Measurements from ENCODE around the gene ZXDC.

The ZXDC gene

DNA sequence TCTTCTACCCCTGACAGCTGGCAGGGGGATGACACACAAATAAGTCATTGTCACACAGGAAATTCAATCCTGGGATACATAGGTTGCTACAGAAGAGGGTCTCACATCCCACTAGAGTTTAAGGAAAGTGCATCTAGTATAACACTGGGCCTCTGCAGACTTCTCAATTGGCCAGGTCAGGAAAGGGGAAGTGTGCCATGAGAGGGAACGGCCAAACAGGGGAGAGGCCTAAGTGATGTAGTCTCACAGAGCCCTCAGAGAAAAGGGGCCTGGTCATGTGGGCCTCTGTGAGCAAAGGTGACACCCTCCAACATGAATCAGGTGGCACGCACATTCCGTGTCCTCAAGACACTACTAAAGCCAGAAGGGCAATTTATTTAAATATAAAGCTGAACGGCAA is 11.2 kb downstream of the ZXDC start:
- TF ChIP-seq, protein P1, sequence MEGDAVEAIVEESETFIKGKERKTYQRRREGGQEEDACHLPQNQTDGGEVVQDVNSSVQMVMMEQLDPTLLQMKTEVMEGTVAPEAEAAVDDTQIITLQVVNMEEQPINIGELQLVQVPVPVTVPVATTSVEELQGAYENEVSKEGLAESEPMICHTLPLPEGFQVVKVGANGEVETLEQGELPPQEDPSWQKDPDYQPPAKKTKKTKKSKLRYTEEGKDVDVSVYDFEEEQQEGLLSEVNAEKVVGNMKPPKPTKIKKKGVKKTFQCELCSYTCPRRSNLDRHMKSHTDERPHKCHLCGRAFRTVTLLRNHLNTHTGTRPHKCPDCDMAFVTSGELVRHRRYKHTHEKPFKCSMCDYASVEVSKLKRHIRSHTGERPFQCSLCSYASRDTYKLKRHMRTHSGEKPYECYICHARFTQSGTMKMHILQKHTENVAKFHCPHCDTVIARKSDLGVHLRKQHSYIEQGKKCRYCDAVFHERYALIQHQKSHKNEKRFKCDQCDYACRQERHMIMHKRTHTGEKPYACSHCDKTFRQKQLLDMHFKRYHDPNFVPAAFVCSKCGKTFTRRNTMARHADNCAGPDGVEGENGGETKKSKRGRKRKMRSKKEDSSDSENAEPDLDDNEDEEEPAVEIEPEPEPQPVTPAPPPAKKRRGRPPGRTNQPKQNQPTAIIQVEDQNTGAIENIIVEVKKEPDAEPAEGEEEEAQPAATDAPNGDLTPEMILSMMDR (IDR thresholded peaks at IDR 0.05; ENCODE audit: low read depth, low read length): no peak
- in situ Hi-C loops (cut with HindIII; ENCODE audit: low sequenced_read_pairs): no loop called here
- DNase-seq (ENCODE audit: low read depth, low spot score): no peak
- no peak overlapping the region for H3K4me3 ChIP-seq (ENCODE audit: low read depth, low read length)

DNA sequence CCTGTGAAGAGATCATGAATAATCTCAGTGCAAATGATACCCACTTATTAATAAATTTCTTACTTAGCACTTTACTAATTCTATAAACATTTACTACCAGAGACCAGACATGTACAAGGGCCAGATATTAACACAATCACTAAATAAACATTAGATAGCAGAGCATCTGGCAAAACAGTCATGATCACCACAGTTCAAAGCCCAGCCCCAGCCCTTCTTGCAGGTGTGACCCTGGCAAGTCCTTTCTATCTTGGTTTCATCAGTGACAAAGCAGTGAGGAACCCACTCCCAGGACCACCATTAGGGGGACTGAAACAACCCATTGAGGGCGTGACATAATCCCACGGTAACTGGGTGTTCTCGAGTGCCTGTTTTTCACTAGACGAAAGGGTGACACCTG is 11.6 kb downstream of the ZXDC start:
- no peak for DNase-seq (ENCODE audit: low read depth, low spot score)
- no peak overlapping the region for H3K4me3 ChIP-seq (ENCODE audit: low read depth, low read length)
- in situ Hi-C loops (cut with HindIII; ENCODE audit: low sequenced_read_pairs): no loop called here
- TF ChIP-seq, protein P1 (IDR thresholded peaks at IDR 0.05; ENCODE audit: low read depth, low read length): no peak

DNA sequence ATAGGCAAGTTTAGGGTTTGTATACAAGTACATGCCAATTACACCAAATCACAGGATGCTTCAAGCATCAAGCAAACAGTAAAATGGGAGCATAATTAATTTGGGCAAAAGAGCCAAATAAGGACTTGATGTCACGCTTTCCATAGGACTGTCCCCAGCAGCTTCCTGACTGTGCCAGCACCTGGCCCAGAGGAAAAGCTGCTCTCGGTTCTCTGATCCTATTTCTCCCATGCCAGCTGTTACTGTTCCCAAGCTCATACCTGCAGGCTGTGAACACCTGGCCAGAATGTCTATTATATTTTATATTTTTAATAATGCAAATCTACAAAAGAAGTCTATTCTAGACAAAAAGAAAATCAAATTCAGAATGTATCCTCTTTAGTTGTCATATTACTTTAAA is 12.2 kb downstream of the ZXDC start:
- TF ChIP-seq, protein P1 (IDR thresholded peaks at IDR 0.05; ENCODE audit: low read depth, low read length): no peak
- DNase-seq (ENCODE audit: low read depth, low spot score): no peak
- in situ Hi-C loops (cut with HindIII; ENCODE audit: low sequenced_read_pairs): no loop called here
- no peak overlapping the region for H3K4me3 ChIP-seq (ENCODE audit: low read depth, low read length)

DNA sequence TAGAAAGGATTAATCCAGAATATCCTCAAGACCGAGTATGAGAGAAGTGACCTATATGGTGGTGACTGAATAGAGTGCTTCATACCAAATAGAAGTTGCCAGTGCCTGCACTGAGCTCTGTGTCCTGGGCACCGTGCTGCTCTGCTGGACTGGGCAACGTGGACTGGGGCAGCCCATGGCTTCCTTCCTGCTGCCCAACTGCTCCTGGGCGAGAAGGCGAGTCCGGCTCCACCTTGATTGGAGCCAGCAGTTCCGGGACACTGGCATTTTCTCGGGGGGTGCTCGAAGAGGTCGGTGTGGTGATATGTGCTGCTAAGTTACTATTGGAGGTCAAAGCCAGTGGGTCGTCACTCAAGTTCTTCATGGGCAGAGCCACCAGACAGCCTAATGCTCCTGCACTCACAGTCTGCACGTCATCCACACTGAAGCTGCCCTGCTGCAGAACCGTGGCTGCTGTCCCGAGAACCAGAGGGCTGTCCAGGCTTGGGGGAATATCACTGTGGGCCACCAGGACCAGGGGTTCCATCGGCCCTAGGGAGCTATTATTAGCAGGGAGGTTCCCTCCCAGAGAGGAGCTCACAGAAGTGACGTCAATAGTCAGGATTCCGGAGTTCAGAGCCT is 14.1 kb downstream of the ZXDC start:
- no peak for DNase-seq (ENCODE audit: low read depth, low spot score)
- in situ Hi-C loops (cut with HindIII; ENCODE audit: low sequenced_read_pairs): no loop called here
- TF ChIP-seq, protein P1 (IDR thresholded peaks at IDR 0.05; ENCODE audit: low read depth, low read length): no peak
- H3K4me3 ChIP-seq (ENCODE audit: low read depth, low read length): no peak overlapping the region

DNA sequence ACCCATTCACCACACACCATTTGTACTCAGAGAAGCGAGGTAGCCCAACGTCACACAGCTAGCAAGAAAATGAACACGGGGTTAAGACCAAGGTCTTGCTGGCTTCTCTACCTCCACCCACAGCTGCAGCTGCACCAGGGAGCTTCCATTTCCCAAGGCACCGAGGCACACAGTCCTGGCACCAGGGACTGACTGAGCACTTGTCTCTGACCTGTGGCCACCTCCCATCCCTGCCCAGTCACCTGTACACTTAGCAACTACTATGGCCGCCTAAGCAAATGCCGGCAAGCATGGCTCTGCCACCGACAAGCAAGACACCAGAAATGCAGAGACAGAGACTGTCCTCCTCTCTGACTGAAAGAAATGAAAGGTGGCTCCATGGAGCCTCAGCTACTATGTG is 15.3 kb downstream of the ZXDC start:
- TF ChIP-seq, protein P1 (IDR thresholded peaks at IDR 0.05; ENCODE audit: low read depth, low read length): no peak
- in situ Hi-C loops (cut with HindIII; ENCODE audit: low sequenced_read_pairs): no loop called here
- no peak overlapping the region for H3K4me3 ChIP-seq (ENCODE audit: low read depth, low read length)
- DNase-seq (ENCODE audit: low read depth, low spot score): no peak

DNA sequence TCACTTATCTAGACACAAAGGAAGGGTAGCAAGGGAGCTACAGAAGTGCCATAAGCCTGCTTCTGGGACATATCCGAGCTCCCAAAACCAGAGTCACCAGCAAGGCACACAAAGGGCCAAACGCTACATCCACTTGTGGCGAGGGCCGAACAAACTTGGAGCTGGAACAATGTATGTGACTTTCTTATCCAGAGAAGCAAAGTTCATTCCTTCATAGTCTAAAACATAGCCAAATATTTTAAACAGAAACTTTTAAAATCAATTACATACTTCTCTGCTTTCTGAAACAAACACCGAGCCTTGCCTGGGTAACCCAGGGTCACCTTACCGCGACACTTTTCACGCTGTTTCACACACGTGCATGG is 15.9 kb downstream of the ZXDC start:
- DNase-seq (ENCODE audit: low read depth, low spot score): no peak
- in situ Hi-C loops (cut with HindIII; ENCODE audit: low sequenced_read_pairs): no loop called here
- H3K4me3 ChIP-seq (ENCODE audit: low read depth, low read length): no peak overlapping the region
- TF ChIP-seq, protein P1 (IDR thresholded peaks at IDR 0.05; ENCODE audit: low read depth, low read length): no peak

All from astrocyte of the spinal cord (primary cell).